K562 (cell line): ENCODE measurements around the gene PRR9. TPM values are rescaled to one million over a fixed set of nuclear protein-coding genes. Genes with fewer than 3 reads are reported as not detected.

Source experiments
- ATAC-seq: fragments of 200-7000 bp; cut with Tn5 transposase; 3 replicates; pipeline ENCODE4 v1.9.1; 2020; ENCODE audit warnings: moderate library complexity
- Bru-seq: library from RNA; stranded (reverse); fragments of 400-500 nt; gene quantifications from one replicate; lab custom pipeline; 2021; lab: Mats Ljungman, UMichigan
- BruChase-seq, 2 experiments: library from RNA; stranded (reverse); fragments of 400-500 nt; gene quantifications; one replicate each; lab custom pipeline; 2021; lab: Mats Ljungman, UMichigan
- BruUV-seq: library from RNA; stranded (reverse); fragments of 400-500 nt; replicated peaks from 2 replicates; lab custom pipeline; 2021; lab: Mats Ljungman, UMichigan
- CTCF ChIA-PET: fragments of 300-600 bp; formaldehyde crosslinking; extraction: SDS; loops from one replicate; lab custom pipeline; 2021; ENCODE audit warnings: low intra/inter-chr PET ratio; lab: Yijun Ruan, JAX
- POLR2A ChIA-PET: fragments of 300-600, 350-650 bp; sonication (Branson Sonifier 250); formaldehyde crosslinking; extraction: SDS; loops from one replicate; lab custom pipeline; 2021; ENCODE audit warnings: antibody characterized with exemption, inconsistent platforms; lab: Yijun Ruan, JAX
- DNase-seq, 4 experiments: peaks; one replicate each; pipeline versions ENCODE4 v3.0.0 to v3.0.0-alpha.2; 2011 to 2018; ENCODE audit warnings: low spot score in 3 of 4, mixed read lengths in 3 of 4; ENCODE audit errors: extremely low read depth in 1 of 4
- FAIRE-seq: peaks from 2 replicates; lab custom pipeline; 2011; peaks lifted over from hg19 to GRCh38; lab: Jason Lieb, UNC
- H2AFZ ChIP-seq: 2 replicates; pipeline ENCODE4 v1.6.0; 2011; ENCODE audit warnings: low read depth, low read length, control low read depth, inconsistent platforms
- H3K27ac ChIP-seq: fragments of 200-600 bp; 3 replicates; pipeline ENCODE4 v1.8.0; 2011; ENCODE audit warnings: low read depth, mild to moderate bottlenecking, control low read depth, inconsistent platforms, low read length, moderate library complexity, mixed read lengths; ENCODE audit errors: extremely low read depth
- H3K27me3 ChIP-seq, 2 experiments: fragments of 300-600 bp in 1 of 2; 2 replicates in 1 of 2; 3 replicates in 1 of 2; pipeline versions ENCODE4 v1.6.0 to v1.8.0; 2011; ENCODE audit warnings: inconsistent platforms in 2 of 2, low read length in 2 of 2, mild to moderate bottlenecking in 1 of 2, mixed read lengths in 1 of 2, moderate library complexity in 1 of 2; ENCODE audit not compliant: control insufficient read depth in 2 of 2, insufficient read depth in 2 of 2
- H3K36me3 ChIP-seq: fragments of 300-600 bp; 3 replicates; pipeline ENCODE4 v1.8.0; 2011; ENCODE audit warnings: mild to moderate bottlenecking, low read length, inconsistent platforms; ENCODE audit not compliant: control insufficient read depth, insufficient read depth
- H3K4me1 ChIP-seq, 2 experiments: fragments of 200-600 bp in 1 of 2; replicated peaks in 1 of 2; 2 replicates in 1 of 2; 3 replicates in 1 of 2; pipeline versions ENCODE4 v1.5.1 to v1.8.0; 2011; ENCODE audit warnings: inconsistent platforms in 2 of 2, low read length in 2 of 2, mild to moderate bottlenecking in 1 of 2, mixed read lengths in 1 of 2, moderate library complexity in 1 of 2; ENCODE audit not compliant: control insufficient read depth in 2 of 2, insufficient read depth in 2 of 2
- H3K4me2 ChIP-seq: 2 replicates; pipeline ENCODE4 v1.6.1; 2011; ENCODE audit warnings: low read length, control low read depth, inconsistent platforms, mixed read lengths; ENCODE audit not compliant: insufficient read depth
- H3K4me3 ChIP-seq: fragments of 200-600 bp; sonication (generic), shearing (Covaris generic); 2 replicates; pipeline ENCODE4 v1.5.1; 2016; ENCODE audit warnings: control low read depth, inconsistent platforms
- H3K79me2 ChIP-seq: fragments of 200-600 bp; 3 replicates; pipeline ENCODE4 v1.8.0; 2011; ENCODE audit warnings: low read length, inconsistent platforms; ENCODE audit not compliant: control insufficient read depth, insufficient read depth
- H3K9ac ChIP-seq, 2 experiments: 2 replicates each; pipeline versions ENCODE4 v1.6.0 to v1.6.1; 2011; ENCODE audit warnings: low read depth in 2 of 2, low read length in 2 of 2, control low read depth in 1 of 2, inconsistent platforms in 1 of 2, mild to moderate bottlenecking in 1 of 2, mixed read lengths in 1 of 2; ENCODE audit not compliant: insufficient read depth in 1 of 2
- H3K9me1 ChIP-seq: one replicate; pipeline ENCODE4 v1.6.0; 2011; ENCODE audit warnings: inconsistent platforms, mild to moderate bottlenecking, low read length, moderate library complexity; ENCODE audit not compliant: control insufficient read depth, insufficient read depth
- H3K9me3 ChIP-seq: replicated peaks from 2 replicates; pipeline ENCODE4 v1.5.1; 2011; ENCODE audit warnings: low read depth, low read length, inconsistent platforms; ENCODE audit not compliant: control insufficient read depth, insufficient read depth
- H4K20me1 ChIP-seq: replicated peaks from 2 replicates; pipeline ENCODE4 v1.6.1; 2011; ENCODE audit warnings: low read length, inconsistent platforms, mixed read lengths; ENCODE audit not compliant: control insufficient read depth, insufficient read depth
- BACH1 ChIP-seq: fragments of 200-800 bp; sonication (Bioruptor generic); IDR thresholded peaks from 2 replicates; pipeline ENCODE4 v1.6.1; 2016; ENCODE audit warnings: missing genetic modification characterization, missing compliant biosample characterization
- BRD9 ChIP-seq: fragments of 450-650 bp; IDR thresholded peaks from 2 replicates; pipeline ENCODE4 v1.6.1; 2018; ENCODE audit warnings: low read depth; ENCODE audit not compliant: partially characterized antibody
- CBFA2T3 ChIP-seq: fragments of 450-650 bp; IDR thresholded peaks from 2 replicates; pipeline ENCODE4 v1.6.1; 2017
- CTBP1 ChIP-seq: fragments of 450-650 bp; IDR thresholded peaks from 2 replicates; pipeline ENCODE4 v1.6.1; 2016; ENCODE audit warnings: borderline replicate concordance
- ETV1 ChIP-seq: fragments of 450-650 bp; conservative IDR thresholded peaks from 2 replicates; pipeline ENCODE4 v1.6.1; 2016; ENCODE audit warnings: missing genetic modification characterization, control low read depth, low read depth, missing compliant biosample characterization
- FOSL1 ChIP-seq: fragments of 200-800 bp; sonication (Bioruptor generic); conservative IDR thresholded peaks from 2 replicates; pipeline ENCODE4 v1.6.1; 2016; ENCODE audit warnings: missing genetic modification characterization, missing compliant biosample characterization
- GABPA ChIP-seq: fragments of 200-800 bp; sonication (Bioruptor generic); conservative IDR thresholded peaks from 2 replicates; pipeline ENCODE4 v1.6.1; 2016; ENCODE audit warnings: low read depth, missing genetic modification characterization, missing compliant biosample characterization
- PURB ChIP-seq: sonication (generic); formaldehyde crosslinking; IDR thresholded peaks from 2 replicates; pipeline ENCODE4 v1.9.0; 2021; ENCODE audit warnings: low read depth, mild to moderate bottlenecking, missing genetic modification reagents
- RNF2 ChIP-seq: sonication (generic); IDR thresholded peaks from 2 replicates; pipeline ENCODE4 v1.6.1; 2016
- SOX6 ChIP-seq: fragments of 450-650 bp; IDR thresholded peaks from 2 replicates; pipeline ENCODE4 v1.6.1; 2014; ENCODE audit warnings: mild to moderate bottlenecking
- TEAD1 ChIP-seq, 2 experiments: fragments of 450-650 bp in 1 of 2; sonication (generic) in 1 of 2; formaldehyde crosslinking; IDR thresholded peaks; 2 replicates each; pipeline versions ENCODE4 v1.4.0 to v1.8.0; 2020 to 2022; ENCODE audit warnings: mild to moderate bottlenecking in 2 of 2, missing genetic modification reagents in 1 of 2
- TEAD4 ChIP-seq, 2 experiments: sonication (generic) in 1 of 2; formaldehyde crosslinking in 1 of 2; IDR thresholded peaks; 2 replicates each; pipeline versions ENCODE4 v1.6.1 to v1.8.0; 2012 to 2022; ENCODE audit warnings: borderline replicate concordance in 1 of 2, inconsistent platforms in 1 of 2, low read length in 1 of 2, mild to moderate bottlenecking in 1 of 2, missing genetic modification reagents in 1 of 2
- WGBS: fragments of 100-300 bp; shearing (Covaris generic); methylation state at CpG from one replicate; pipeline ENCODE4 v1.1.6; 2016; ENCODE audit warnings: low coverage, mixed read lengths; ENCODE audit not compliant: insufficient coverage; ENCODE audit errors: missing lambda C conversion rate; 5-methylcytosine and 5-hydroxymethylcytosine counted together
- in situ Hi-C: fragments of 300-500 bp; cut with MboI; formaldehyde crosslinking; loops from 4 replicates; pipeline ENCODE4 v1.15.0; 2018; ENCODE audit warnings: inconsistent platforms, mixed read lengths
- intact Hi-C: fragments of 100-400 bp; cut with micrococcal nuclease; formaldehyde crosslinking; loops from 2 replicates; pipeline ENCODE4 v1.14.2; 2022
- long read RNA-seq, 3 experiments: library from polyadenylated mRNA in 2 of 3; library from RNA in 1 of 3; unstranded in 2 of 3; stranded (forward) in 1 of 3; transcript quantifications; one replicate each; pipeline ENCODE4 v2.0.0, GENCODE V29; 2019 to 2022
- polyA minus RNA-seq, 3 experiments: library from RNA; depleted of rRNA, polyadenylated mRNA; stranded (reverse); fragments of >200 nt; gene quantifications; 2 replicates each; pipeline ENCODE4 v1.2.3, GENCODE V29; 2011
- polyA plus RNA-seq, 8 experiments: library from polyadenylated mRNA; depleted of rRNA in 4 of 8; stranded (reverse) in 5 of 8; unstranded in 3 of 8; fragments of >200 nt; fragmentation: Nextera tagmentation in 2 of 8; fragmentation: Illumina TruSeq in 1 of 8; extraction: Ambion mirVana in 2 of 8; extraction: Trizol in 1 of 8; gene quantifications; 2 replicates each; pipeline versions ENCODE4 v1.2.1 to v1.2.3, GENCODE V29; 2011 to 2014; ENCODE audit warnings: inconsistent platforms in 1 of 8, missing spikeins in 1 of 8
- total RNA-seq, 7 experiments: library from RNA; depleted of rRNA in 6 of 7; stranded (reverse); fragments of >200 nt in 6 of 7; fragmentation: Illumina TruSeq in 2 of 7; extraction: Trizol in 2 of 7; gene quantifications; 2 replicates each; pipeline versions ENCODE4 v1.2.1 to v1.2.3, GENCODE V29; 2011 to 2021; ENCODE audit warnings: low replicate concordance in 1 of 7
- TF ChIP-seq, protein P1 (sequence below): sonication (generic); formaldehyde crosslinking; IDR thresholded peaks from 2 replicates; pipeline ENCODE4 v1.5.0; 2020; ENCODE audit warnings: missing genetic modification reagents
- TF ChIP-seq, protein P2 (sequence below): sonication (generic); IDR thresholded peaks from 2 replicates; pipeline ENCODE4 v1.6.1; 2016

The PRR9 gene
- total RNA-seq (2011; cell fraction: chromatin; rRNA removed; ENCODE audit: low replicate concordance): 0.35 TPM in 1 of 2 replicates, not detected in the other
- total RNA-seq (2011; cell fraction: nucleolus; rRNA removed): not detected in 2 replicates
- total RNA-seq (2011; cell fraction: nucleoplasm; rRNA removed): not detected in 2 replicates
- total RNA-seq (2014; rRNA removed) (0.23 TPM in 1 of 2 replicates, not detected in the other), total RNA-seq (2014; rRNA removed; fragmentation: Illumina TruSeq; extraction: Trizol) (0.15 and 0.38 TPM in 2 replicates), total RNA-seq (2015; rRNA removed; fragmentation: Illumina TruSeq; extraction: Trizol) (1.4 and 1.6 TPM in 2 replicates), total RNA-seq (2021) (0.20 TPM in 1 of 2 replicates, not detected in the other), polyA plus RNA-seq (2011; rRNA removed) (0.14 TPM in 1 of 2 replicates, not detected in the other), polyA plus RNA-seq (2014; fragmentation: Illumina TruSeq; extraction: Trizol) (0.22 TPM in 1 of 2 replicates, not detected in the other), polyA plus RNA-seq (2014; fragmentation: Nextera tagmentation; extraction: Ambion mirVana) (1 to 10 TPM in 1 of 2 experiments, under 1 TPM in 1; 0.59 to 1.1 TPM), polyA plus RNA-seq (2014; rRNA removed) (0.25 TPM in 1 of 2 replicates, not detected in the other), polyA minus RNA-seq (2011; rRNA and poly(A)+ RNA removed) (not detected in 2 replicates), Bru-seq, nascent RNA (not detected), BruChase-seq, experiment 1, labeled RNA remaining after a 2-hour chase (not detected), BruChase-seq, experiment 2, labeled RNA remaining after a 6-hour chase (not detected)
- 0.33 TPM in 1 of 2 replicates, not detected in the other for polyA plus RNA-seq (2011; cell fraction: cytosol; rRNA removed)
- polyA plus RNA-seq (2011; cell fraction: nucleus; rRNA removed): 0.27 TPM in 1 of 2 replicates, not detected in the other
- 2.1 and 8.2 TPM in 2 replicates for polyA plus RNA-seq (2012)
- not detected in 2 replicates for polyA minus RNA-seq (2011; cell fraction: cytosol; rRNA and poly(A)+ RNA removed)
- not detected in 2 replicates for polyA minus RNA-seq (2011; cell fraction: nucleus; rRNA and poly(A)+ RNA removed)
- long read RNA-seq, experiment 1: 0 reads
- long read RNA-seq, experiment 2: 0 reads
- long read RNA-seq, experiment 3: 0 reads

- Histone ChIP-seq H3K9ac (no peak within 1 kb of the TSS), H3K27ac (no peak within 1 kb of the TSS), H3K36me3 (no peaks in the 10 kb centered on the region), H3K27me3 (peaks cover 0 to 7% of the 10 kb centered on the region in 2 experiments; a peak in 1 of 5 replicates), H3K4me2 (no peak within 1 kb of the TSS), H3K9me1 (no peaks in the 10 kb centered on the region), H3K4me1 (no peaks in the 10 kb centered on the region; a peak in 1 of 5 replicates), H3K9me3 (no peaks in the 10 kb centered on the region), H3K4me3 (no peak within 1 kb of the TSS), H4K20me1 (no peaks in the 10 kb centered on the region), H3K79me2 (no peaks in the 10 kb centered on the region), H2AFZ (no peak within 1 kb of the TSS)
- peak in 1 of 4 experiments; percentile 4 for DNase-seq
- TF ChIP-seq, protein P1, sequence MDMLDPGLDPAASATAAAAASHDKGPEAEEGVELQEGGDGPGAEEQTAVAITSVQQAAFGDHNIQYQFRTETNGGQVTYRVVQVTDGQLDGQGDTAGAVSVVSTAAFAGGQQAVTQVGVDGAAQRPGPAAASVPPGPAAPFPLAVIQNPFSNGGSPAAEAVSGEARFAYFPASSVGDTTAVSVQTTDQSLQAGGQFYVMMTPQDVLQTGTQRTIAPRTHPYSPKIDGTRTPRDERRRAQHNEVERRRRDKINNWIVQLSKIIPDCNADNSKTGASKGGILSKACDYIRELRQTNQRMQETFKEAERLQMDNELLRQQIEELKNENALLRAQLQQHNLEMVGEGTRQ (CRISPR knock-in tag): peak; percentile 63
- TF ChIP-seq CTBP1 (peak; percentile 44; the same call in 1 of the 2 replicates), TEAD4 (IDR thresholded peaks at IDR 0.05; ENCODE audit: low read length) (peak; percentile 41; the same call in 1 of the 2 replicates), TEAD4 (CRISPR knock-in tag; IDR thresholded peaks at IDR 0.05; ENCODE audit: borderline replicate concordance) (no peak), SOX6 (0 out of 2 replicates have a peak, but pooled peaks have one; percentile 22), GABPA (tag) (peak; percentile 46; the same call in 1 of the 2 replicates), FOSL1 (tag) (peak; percentile 83), BACH1 (no peak), TEAD1 (CRISPR knock-in tag; IDR thresholded peaks at IDR 0.05) (0 out of 4 replicates have a peak, but pooled peaks of 1 of the 2 experiments have one; percentile 18), RNF2 (peak; percentile 49; the same call in 1 of the 2 replicates), CBFA2T3 (peak; percentile 34), ETV1 (tag) (peak; percentile 44), PURB (no peak), BRD9 (no peak)
- TF ChIP-seq, protein P2, sequence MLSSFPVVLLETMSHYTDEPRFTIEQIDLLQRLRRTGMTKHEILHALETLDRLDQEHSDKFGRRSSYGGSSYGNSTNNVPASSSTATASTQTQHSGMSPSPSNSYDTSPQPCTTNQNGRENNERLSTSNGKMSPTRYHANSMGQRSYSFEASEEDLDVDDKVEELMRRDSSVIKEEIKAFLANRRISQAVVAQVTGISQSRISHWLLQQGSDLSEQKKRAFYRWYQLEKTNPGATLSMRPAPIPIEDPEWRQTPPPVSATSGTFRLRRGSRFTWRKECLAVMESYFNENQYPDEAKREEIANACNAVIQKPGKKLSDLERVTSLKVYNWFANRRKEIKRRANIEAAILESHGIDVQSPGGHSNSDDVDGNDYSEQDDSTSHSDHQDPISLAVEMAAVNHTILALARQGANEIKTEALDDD: peak; percentile 50
- FAIRE-seq: no peak
- no peak for ATAC-seq
- intact Hi-C loops: no loop called here
- no TSS peak for BruUV-seq
- ChIA-PET CTCF (no interaction called here), POLR2A (no interaction called here)
- WGBS: 0% methylated on average over 3 of the region's 3 CpGs
- in situ Hi-C loops: no loop called here
These were observed at the start of gene PRR9 for GRCh38 chr1:153217212-153217611. Gene PRR9, plus strand, starts transcription at chr1:153217584. Its CDS starts 561 bp downstream, at chr1:153218145.
